ENCODE results near the gene CACNA1G.
A peak's percentile ranks its signal among the peaks of the same experiment; 100 is the strongest.

The CACNA1G gene

GRCh38 chr17:50626037-50626574 lies 65.6 kb downstream of the CACNA1G start:
- H3K14ac ChIP-seq (ENCODE audit: low read length in 2 of 2): no peak overlapping the region
- H3K4ac ChIP-seq (ENCODE audit: low read depth in 1 of 2, low read length in 2 of 2): no peak overlapping the region
- peak; percentile 75 for DNase-seq
- peaks cover 3 to 19% of the 10 kb centered on the region in 2 experiments for H3K27me3 ChIP-seq (ENCODE audit: control insufficient read depth in 1 of 2, insufficient read depth in 1 of 2, low read length in 2 of 2)
- no peak overlapping the region for H2BK15ac ChIP-seq (ENCODE audit: low read depth, poor library complexity, severe bottlenecking)
- no peak overlapping the region for H3K18ac ChIP-seq (ENCODE audit: low read depth in 1 of 2, low read length in 2 of 2)
- no peak overlapping the region for H3K4me3 ChIP-seq (ENCODE audit: insufficient read depth in 1 of 2, low read depth in 1 of 2, low read length in 2 of 2)
- no peak overlapping the region for H2AK5ac ChIP-seq (ENCODE audit: low read length, severe bottlenecking)
- no peak overlapping the region for H2BK12ac ChIP-seq (ENCODE audit: low read length in 2 of 2)
- no peak overlapping the region for H2BK5ac ChIP-seq (ENCODE audit: low read depth, low read length, poor library complexity, severe bottlenecking)
- H3K4me2 ChIP-seq (ENCODE audit: low read length, poor library complexity, severe bottlenecking): no peak overlapping the region
- H3K9me3 ChIP-seq (ENCODE audit: control insufficient read depth, low read length): no peaks in the 10 kb centered on the region
- H3K23ac ChIP-seq (ENCODE audit: low read length in 2 of 2): no peak overlapping the region
- no peak overlapping the region for H3K27ac ChIP-seq (ENCODE audit: low read length, poor library complexity, severe bottlenecking)
- no peak overlapping the region for H2BK120ac ChIP-seq (ENCODE audit: low read depth, low read length)
- 47% methylated on average over 19 of the region's 19 CpGs for WGBS
- H4K8ac ChIP-seq (ENCODE audit: low read length): peak overlapping the region; percentile 60
- no peak overlapping the region for H2AFZ ChIP-seq (ENCODE audit: low read depth, low read length)
- no peak overlapping the region for H3K9ac ChIP-seq (ENCODE audit: low read length)
- H3K36me3 ChIP-seq (ENCODE audit: control insufficient read depth in 1 of 2, insufficient read depth in 2 of 2, low read depth in 1 of 2, low read length in 2 of 2): no peaks in the 10 kb centered on the region
- peaks cover 29% of the 10 kb centered on the region for H3K4me1 ChIP-seq (ENCODE audit: control insufficient read depth, insufficient read depth, low read depth, low read length)
- no peaks in the 10 kb centered on the region for H3K79me1 ChIP-seq (replicated peaks; ENCODE audit: low read length, poor library complexity, severe bottlenecking)
- H4K91ac ChIP-seq (ENCODE audit: low read length): peak overlapping the region; percentile 36

GRCh38 chr17:50627036-50627781 lies 66.7 kb downstream of the CACNA1G start:
- no peak overlapping the region for H3K4me2 ChIP-seq (ENCODE audit: low read length, poor library complexity, severe bottlenecking)
- no peaks in the 10 kb centered on the region for H3K36me3 ChIP-seq (ENCODE audit: control insufficient read depth in 1 of 2, insufficient read depth in 2 of 2, low read depth in 1 of 2, low read length in 2 of 2)
- DNase-seq: no peak
- H3K4me3 ChIP-seq (ENCODE audit: insufficient read depth in 1 of 2, low read depth in 1 of 2, low read length in 2 of 2): no peak overlapping the region
- H3K23ac ChIP-seq (ENCODE audit: low read length in 2 of 2): peak overlapping the region in 1 of 2 experiments; percentile 77
- peaks cover 29% of the 10 kb centered on the region for H3K4me1 ChIP-seq (ENCODE audit: control insufficient read depth, insufficient read depth, low read depth, low read length)
- H3K14ac ChIP-seq (ENCODE audit: low read length in 2 of 2): no peak overlapping the region
- H2BK15ac ChIP-seq (ENCODE audit: low read depth, poor library complexity, severe bottlenecking): no peak overlapping the region
- no peak overlapping the region for H3K18ac ChIP-seq (ENCODE audit: low read depth in 1 of 2, low read length in 2 of 2)
- H2AFZ ChIP-seq (ENCODE audit: low read depth, low read length): no peak overlapping the region
- no peak overlapping the region for H3K27ac ChIP-seq (ENCODE audit: low read length, poor library complexity, severe bottlenecking)
- no peak overlapping the region for H3K9ac ChIP-seq (ENCODE audit: low read length)
- H2BK120ac ChIP-seq (ENCODE audit: low read depth, low read length): no peak overlapping the region
- no peak overlapping the region for H3K4ac ChIP-seq (ENCODE audit: low read depth in 1 of 2, low read length in 2 of 2)
- no peaks in the 10 kb centered on the region for H3K79me1 ChIP-seq (replicated peaks; ENCODE audit: low read length, poor library complexity, severe bottlenecking)
- peak overlapping the region; percentile 29 for H4K8ac ChIP-seq (ENCODE audit: low read length)
- H4K91ac ChIP-seq (ENCODE audit: low read length): no peak overlapping the region
- WGBS: 88% methylated on average over 14 of the region's 17 CpGs
- no peak overlapping the region for H2BK5ac ChIP-seq (ENCODE audit: low read depth, low read length, poor library complexity, severe bottlenecking)
- peaks cover 0 to 19% of the 10 kb centered on the region in 2 experiments for H3K27me3 ChIP-seq (ENCODE audit: control insufficient read depth in 1 of 2, insufficient read depth in 1 of 2, low read length in 2 of 2)
- H3K9me3 ChIP-seq (ENCODE audit: control insufficient read depth, low read length): no peaks in the 10 kb centered on the region
- H2AK5ac ChIP-seq (ENCODE audit: low read length, severe bottlenecking): peak overlapping the region; percentile 81
- H2BK12ac ChIP-seq (ENCODE audit: low read length in 2 of 2): peak overlapping the region in 1 of 2 experiments; percentile 10

GRCh38 chr17:50627782-50628601 lies 67.5 kb downstream of the CACNA1G start:
- Histone ChIP-seq H2BK15ac (ENCODE audit: low read depth, poor library complexity, severe bottlenecking) (no peak overlapping the region), H3K27me3 (ENCODE audit: control insufficient read depth in 1 of 2, insufficient read depth in 1 of 2, low read length in 2 of 2) (peaks cover 0 to 19% of the 10 kb centered on the region in 2 experiments), H2BK120ac (ENCODE audit: low read depth, low read length) (no peak overlapping the region), H3K4me1 (ENCODE audit: control insufficient read depth, insufficient read depth, low read depth, low read length) (peaks cover 29% of the 10 kb centered on the region), H3K23ac (ENCODE audit: low read length in 2 of 2) (peak overlapping the region in 1 of 2 experiments; percentile 77), H3K79me1 (replicated peaks; ENCODE audit: low read length, poor library complexity, severe bottlenecking) (no peaks in the 10 kb centered on the region), H4K8ac (ENCODE audit: low read length) (no peak overlapping the region), H4K91ac (ENCODE audit: low read length) (peak overlapping the region; percentile 28), H3K4me3 (ENCODE audit: insufficient read depth in 1 of 2, low read depth in 1 of 2, low read length in 2 of 2) (peak overlapping the region in 1 of 2 experiments; percentile 28), H3K4ac (ENCODE audit: low read depth in 1 of 2, low read length in 2 of 2) (no peak overlapping the region), H3K9ac (ENCODE audit: low read length) (no peak overlapping the region), H2BK12ac (ENCODE audit: low read length in 2 of 2) (peak overlapping the region in 1 of 2 experiments; percentile 10), H3K18ac (ENCODE audit: low read depth in 1 of 2, low read length in 2 of 2) (peak overlapping the region in 1 of 2 experiments; percentile 1), H2BK5ac (ENCODE audit: low read depth, low read length, poor library complexity, severe bottlenecking) (no peak overlapping the region), H3K9me3 (ENCODE audit: control insufficient read depth, low read length) (no peaks in the 10 kb centered on the region), H2AFZ (ENCODE audit: low read depth, low read length) (no peak overlapping the region), H2AK5ac (ENCODE audit: low read length, severe bottlenecking) (peak overlapping the region; percentile 81), H3K14ac (ENCODE audit: low read length in 2 of 2) (peak overlapping the region in 1 of 2 experiments; percentile 5), H3K27ac (ENCODE audit: low read length, poor library complexity, severe bottlenecking) (no peak overlapping the region), H3K4me2 (ENCODE audit: low read length, poor library complexity, severe bottlenecking) (peak overlapping the region; percentile 65), H3K36me3 (ENCODE audit: control insufficient read depth in 1 of 2, insufficient read depth in 2 of 2, low read depth in 1 of 2, low read length in 2 of 2) (no peaks in the 10 kb centered on the region)
- DNase-seq: peak; percentile 47
- 22% methylated on average over 16 of the region's 17 CpGs for WGBS

GRCh38 chr17:50629902-50630301 lies 69.4 kb downstream of the CACNA1G start:
- H2BK5ac ChIP-seq (ENCODE audit: low read depth, low read length, poor library complexity, severe bottlenecking): no peak overlapping the region
- H2BK120ac ChIP-seq (ENCODE audit: low read depth, low read length): no peak overlapping the region
- no peak overlapping the region for H3K4me2 ChIP-seq (ENCODE audit: low read length, poor library complexity, severe bottlenecking)
- no peak overlapping the region for H3K4me3 ChIP-seq (ENCODE audit: insufficient read depth in 1 of 2, low read depth in 1 of 2, low read length in 2 of 2)
- H3K9ac ChIP-seq (ENCODE audit: low read length): no peak overlapping the region
- peaks cover 0 to 31% of the 10 kb centered on the region in 2 experiments for H3K27me3 ChIP-seq (ENCODE audit: control insufficient read depth in 1 of 2, insufficient read depth in 1 of 2, low read length in 2 of 2)
- no peak overlapping the region for H3K27ac ChIP-seq (ENCODE audit: low read length, poor library complexity, severe bottlenecking)
- H3K14ac ChIP-seq (ENCODE audit: low read length in 2 of 2): no peak overlapping the region
- no peak overlapping the region for H3K18ac ChIP-seq (ENCODE audit: low read depth in 1 of 2, low read length in 2 of 2)
- DNase-seq: no peak
- peak overlapping the region; percentile 34 for H2AK5ac ChIP-seq (ENCODE audit: low read length, severe bottlenecking)
- H4K91ac ChIP-seq (ENCODE audit: low read length): no peak overlapping the region
- no peak overlapping the region for H2BK12ac ChIP-seq (ENCODE audit: low read length in 2 of 2)
- H3K9me3 ChIP-seq (ENCODE audit: control insufficient read depth, low read length): no peaks in the 10 kb centered on the region
- no peak overlapping the region for H4K8ac ChIP-seq (ENCODE audit: low read length)
- peaks cover 32% of the 10 kb centered on the region for H3K4me1 ChIP-seq (ENCODE audit: control insufficient read depth, insufficient read depth, low read depth, low read length)
- H3K36me3 ChIP-seq (ENCODE audit: control insufficient read depth in 1 of 2, insufficient read depth in 2 of 2, low read depth in 1 of 2, low read length in 2 of 2): no peaks in the 10 kb centered on the region
- no peak overlapping the region for H2BK15ac ChIP-seq (ENCODE audit: low read depth, poor library complexity, severe bottlenecking)
- H3K23ac ChIP-seq (ENCODE audit: low read length in 2 of 2): no peak overlapping the region
- 86% methylated on average over 6 of the region's 6 CpGs for WGBS
- no peak overlapping the region for H2AFZ ChIP-seq (ENCODE audit: low read depth, low read length)
- no peak overlapping the region for H3K4ac ChIP-seq (ENCODE audit: low read depth in 1 of 2, low read length in 2 of 2)
- no peaks in the 10 kb centered on the region for H3K79me1 ChIP-seq (replicated peaks; ENCODE audit: low read length, poor library complexity, severe bottlenecking)
